Stimulated activated CD8-positive, alpha-beta memory T cell treated with anti-CD3 and anti-CD28 coated beads, Interleukin-7, amount 100 ng/mL, for 4 hours (primary cell): ENCODE measurements around the gene FOXL2NB.
A peak's percentile ranks its signal among the peaks of the same experiment; 100 is the strongest.
"Not testable (repeated sequence)": the region's sequence is repeated elsewhere in the genome, so short reads cannot be mapped to it uniquely, and the experiment has no call there.

ENCODE experiments used
- DNase-seq, 2 donors: peaks; one replicate each; pipeline ENCODE4 v3.0.0-alpha.2; 2020; ENCODE audit warnings: low read depth in 2 of 2

Gene FOXL2NB

GRCh38 chr3:138946663-138947494 is at the start of gene FOXL2NB, which contains the start of gene FOXL2:
Gene FOXL2NB, plus strand, starts transcription at chr3:138947217. Its CDS starts 148 bp downstream, at chr3:138947365.
Gene FOXL2, minus strand, starts transcription at chr3:138947137. Its CDS starts 415 bp downstream, at chr3:138946722.
- DNase-seq, result no peak

GRCh38 chr3:138898301-138898700 is 48.7 kb upstream of the FOXL2NB start:
- no peak for DNase-seq

- DNase-seq, result no peak
These were observed 48.3 kb upstream of the FOXL2NB start for GRCh38 chr3:138898708-138899107.

- DNase-seq, result no peak
These were observed 47.5 kb upstream of the FOXL2NB start for GRCh38 chr3:138899351-138899991.

GRCh38 chr3:138901567-138901966 is 45.5 kb upstream of the FOXL2NB start:
- no peak for DNase-seq

- DNase-seq, result no peak
These were observed 44.8 kb upstream of the FOXL2NB start for GRCh38 chr3:138902171-138902570.

GRCh38 chr3:138907539-138907938 is 39.5 kb upstream of the FOXL2NB start:
- no peak for DNase-seq

GRCh38 chr3:138908846-138909245 is 38.2 kb upstream of the FOXL2NB start:
- DNase-seq, result no peak

GRCh38 chr3:138909904-138910303 is 37.1 kb upstream of the FOXL2NB start:
- no peak for DNase-seq

GRCh38 chr3:138911621-138912020 is 35.4 kb upstream of the FOXL2NB start:
- no peak for DNase-seq

- DNase-seq, result no peak
These were observed 34.8 kb upstream of the FOXL2NB start for GRCh38 chr3:138912237-138912636.

GRCh38 chr3:138913766-138914165 is 33.3 kb upstream of the FOXL2NB start:
- no peak for DNase-seq

- no peak for DNase-seq
These were observed 32.0 kb upstream of the FOXL2NB start for GRCh38 chr3:138914870-138915502.

GRCh38 chr3:138915503-138916498 is 31.2 kb upstream of the FOXL2NB start:
- peak; percentile 57 to 75 for DNase-seq

GRCh38 chr3:138916824-138917223 is 30.2 kb upstream of the FOXL2NB start:
- DNase-seq, result no peak

GRCh38 chr3:138919325-138919724 is 27.7 kb upstream of the FOXL2NB start:
- DNase-seq, result no peak

GRCh38 chr3:138921316-138922292 is 25.4 kb upstream of the FOXL2NB start:
- DNase-seq, result no peak

GRCh38 chr3:138922400-138922799 is 24.6 kb upstream of the FOXL2NB start:
- DNase-seq, result not testable (repeated sequence)

- DNase-seq, result peak; percentile 63 to 75
These were observed 23.5 kb upstream of the FOXL2NB start for GRCh38 chr3:138923531-138923994.
